CD14-positive monocyte (primary cell): ENCODE results near the gene BRICD5. TPM values are rescaled to one million over a fixed set of nuclear protein-coding genes. Genes with fewer than 3 reads are reported as not detected.
A peak's percentile ranks its signal among the peaks of the same experiment; 100 is the strongest.

Experiments used
- DNase-seq, 3 donors: peaks; one replicate each; pipeline ENCODE4 v3.0.0-alpha.2; 2011 to 2022
- H2AFZ ChIP-seq: 2 replicates; pipeline ENCODE4 v1.6.0; 2012; ENCODE audit warnings: mild to moderate bottlenecking, low read depth, low read length, inconsistent platforms; ENCODE audit not compliant: insufficient read depth, poor library complexity, severe bottlenecking
- H3K27ac ChIP-seq, 2 donors: 1 replicate in 1 of 2; 2 replicates in 1 of 2; pipeline ENCODE4 v1.5.1; 2012 to 2013; ENCODE audit warnings: low read length in 2 of 2, control low read depth in 1 of 2, inconsistent platforms in 1 of 2, low read depth in 1 of 2, mild to moderate bottlenecking in 1 of 2
- H3K27me3 ChIP-seq, 2 donors: one replicate each; pipeline versions ENCODE4 v1.6.0 to v1.6.1; 2011 to 2013; ENCODE audit warnings: low read length in 2 of 2; ENCODE audit not compliant: control insufficient read depth in 2 of 2, insufficient read depth in 2 of 2
- H3K36me3 ChIP-seq, 2 donors: replicated peaks in 1 of 2; 1 replicate in 1 of 2; 2 replicates in 1 of 2; pipeline versions ENCODE4 v1.5.1 to v1.6.1; 2012 to 2013; ENCODE audit warnings: low read length in 2 of 2, control low read depth in 1 of 2, inconsistent platforms in 1 of 2, mild to moderate bottlenecking in 1 of 2; ENCODE audit not compliant: insufficient read depth in 2 of 2, control insufficient read depth in 1 of 2
- H3K4me1 ChIP-seq, 2 donors: 1 replicate in 1 of 2; 2 replicates in 1 of 2; pipeline versions ENCODE4 v1.5.1 to v1.6.1; 2012 to 2013; ENCODE audit warnings: low read length in 2 of 2, control low read depth in 1 of 2, inconsistent platforms in 1 of 2, mild to moderate bottlenecking in 1 of 2, moderate library complexity in 1 of 2; ENCODE audit not compliant: insufficient read depth in 2 of 2, control insufficient read depth in 1 of 2
- H3K4me2 ChIP-seq: replicated peaks from 2 replicates; pipeline ENCODE3; 2012; ENCODE audit warnings: low read length, moderate library complexity, mild to moderate bottlenecking; ENCODE audit not compliant: poor library complexity, severe bottlenecking; ENCODE audit errors: extremely low read depth
- H3K4me3 ChIP-seq, 3 experiments: fragments of 200-600 bp in 1 of 3; sonication (generic) in 1 of 3; replicated peaks in 1 of 3; 1 replicate in 2 of 3; 2 replicates in 1 of 3; pipeline ENCODE4 v1.5.1; 2011 to 2013; ENCODE audit warnings: low read length in 3 of 3, mild to moderate bottlenecking in 3 of 3, control low read depth in 2 of 3, low read depth in 2 of 3, inconsistent platforms in 1 of 3, moderate library complexity in 1 of 3
- H3K79me2 ChIP-seq: 2 replicates; pipeline ENCODE4 v1.6.0; 2012; ENCODE audit warnings: mild to moderate bottlenecking, control low read depth, inconsistent platforms, low read length, moderate library complexity; ENCODE audit not compliant: insufficient read depth
- H3K9ac ChIP-seq: 2 replicates; pipeline ENCODE4 v1.6.0; 2017; ENCODE audit warnings: low read length, mild to moderate bottlenecking; ENCODE audit not compliant: insufficient read depth, poor library complexity, severe bottlenecking
- H3K9me3 ChIP-seq, 2 donors: replicated peaks in 1 of 2; 1 replicate in 1 of 2; 2 replicates in 1 of 2; pipeline versions ENCODE4 v1.5.1 to v1.6.1; 2012 to 2013; ENCODE audit warnings: low read length in 2 of 2, control low read depth in 1 of 2; ENCODE audit not compliant: control insufficient read depth in 1 of 2, insufficient read depth in 1 of 2
- H4K20me1 ChIP-seq: 2 replicates; pipeline ENCODE4 v1.6.0; 2012; ENCODE audit warnings: mild to moderate bottlenecking, low read length, control low read depth, moderate library complexity; ENCODE audit not compliant: insufficient read depth
- H3K27ac Mint-ChIP-seq, 7 donors: one replicate each; pipeline ENCODE4 v1.8.0; 2020; ENCODE audit warnings: mild to moderate bottlenecking in 7 of 7, mixed read lengths in 7 of 7, moderate library complexity in 6 of 7, inconsistent platforms in 2 of 7
- H3K27me3 Mint-ChIP-seq, 3 donors: one replicate each; pipeline ENCODE4 v1.8.0; 2021 to 2022; ENCODE audit warnings: low read depth in 3 of 3, mild to moderate bottlenecking in 3 of 3, mixed read lengths in 3 of 3, moderate library complexity in 3 of 3, inconsistent platforms in 1 of 3
- H3K36me3 Mint-ChIP-seq, 2 donors: one replicate each; pipeline ENCODE4 v1.8.0; 2020; ENCODE audit warnings: mixed read lengths in 2 of 2, inconsistent platforms in 1 of 2, mild to moderate bottlenecking in 1 of 2
- H3K4me1 Mint-ChIP-seq: one replicate; pipeline ENCODE4 v1.8.0; 2020; ENCODE audit warnings: mild to moderate bottlenecking, mixed read lengths
- H3K4me3 Mint-ChIP-seq, 2 donors: one replicate each; pipeline ENCODE4 v1.8.0; 2020; ENCODE audit warnings: mild to moderate bottlenecking in 2 of 2, mixed read lengths in 2 of 2, moderate library complexity in 1 of 2
- H3K9me3 Mint-ChIP-seq, 7 donors: one replicate each; pipeline ENCODE4 v1.8.0; 2020 to 2022; ENCODE audit warnings: mixed read lengths in 7 of 7, mild to moderate bottlenecking in 6 of 7, moderate library complexity in 6 of 7, inconsistent platforms in 2 of 7
- WGBS: methylation state at CpG from one replicate; pipeline ENCODE4 v1.1.5; 2013; ENCODE audit warnings: missing lambda C conversion rate; ENCODE audit not compliant: insufficient coverage; 5-methylcytosine and 5-hydroxymethylcytosine counted together
- intact Hi-C, 2 donors: fragments of 100-400 bp; cut with micrococcal nuclease; formaldehyde crosslinking; loops; one replicate each; pipeline versions ENCODE4 v1.15.0 to v1.15.1; 2023
- polyA plus RNA-seq, 3 donors: library from polyadenylated mRNA; depleted of rRNA in 1 of 3; unstranded in 2 of 3; stranded (reverse) in 1 of 3; fragments of 300-500 nt in 2 of 3; fragments of >200 nt in 1 of 3; fragmentation: Illumina TruSeq in 2 of 3; gene quantifications; 1 replicate in 2 of 3; 2 replicates in 1 of 3; pipeline ENCODE4 v1.2.3, GENCODE V29; 2012 to 2021
- TF ChIP-seq, protein P1 (sequence below): fragments of 200-600 bp; IDR thresholded peaks from one replicate; pipeline ENCODE4 v1.8.0; 2022; ENCODE audit warnings: antibody characterized with exemption, mild to moderate bottlenecking

The BRICD5 gene
- polyA plus RNA-seq, 3 donors: 8.8 TPM; not detected in 2

DNA sequence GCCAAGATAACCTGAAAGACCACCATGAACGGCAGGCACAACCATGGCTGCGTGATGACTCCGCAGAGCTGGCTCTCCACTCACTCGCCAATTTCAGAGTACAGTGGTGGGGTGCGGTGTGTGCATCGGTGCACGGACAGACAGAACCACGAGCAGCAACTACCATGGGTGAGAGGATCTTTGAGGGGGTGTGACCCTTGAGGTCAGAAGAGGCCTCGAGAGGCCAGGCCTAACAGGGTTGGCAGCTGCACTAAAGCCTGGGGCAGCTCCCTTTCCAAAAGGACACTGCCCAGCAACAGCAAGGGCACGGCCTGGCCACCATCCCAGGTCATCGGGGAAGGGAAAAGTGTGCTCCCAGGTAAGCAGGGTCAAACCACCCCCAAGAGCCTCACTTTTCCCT lies 42.6 kb upstream of the BRICD5 start:
- H3K9ac ChIP-seq: no peak overlapping the region
- no peak overlapping the region for H3K4me3 ChIP-seq
- TF ChIP-seq, protein P1, sequence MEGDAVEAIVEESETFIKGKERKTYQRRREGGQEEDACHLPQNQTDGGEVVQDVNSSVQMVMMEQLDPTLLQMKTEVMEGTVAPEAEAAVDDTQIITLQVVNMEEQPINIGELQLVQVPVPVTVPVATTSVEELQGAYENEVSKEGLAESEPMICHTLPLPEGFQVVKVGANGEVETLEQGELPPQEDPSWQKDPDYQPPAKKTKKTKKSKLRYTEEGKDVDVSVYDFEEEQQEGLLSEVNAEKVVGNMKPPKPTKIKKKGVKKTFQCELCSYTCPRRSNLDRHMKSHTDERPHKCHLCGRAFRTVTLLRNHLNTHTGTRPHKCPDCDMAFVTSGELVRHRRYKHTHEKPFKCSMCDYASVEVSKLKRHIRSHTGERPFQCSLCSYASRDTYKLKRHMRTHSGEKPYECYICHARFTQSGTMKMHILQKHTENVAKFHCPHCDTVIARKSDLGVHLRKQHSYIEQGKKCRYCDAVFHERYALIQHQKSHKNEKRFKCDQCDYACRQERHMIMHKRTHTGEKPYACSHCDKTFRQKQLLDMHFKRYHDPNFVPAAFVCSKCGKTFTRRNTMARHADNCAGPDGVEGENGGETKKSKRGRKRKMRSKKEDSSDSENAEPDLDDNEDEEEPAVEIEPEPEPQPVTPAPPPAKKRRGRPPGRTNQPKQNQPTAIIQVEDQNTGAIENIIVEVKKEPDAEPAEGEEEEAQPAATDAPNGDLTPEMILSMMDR: no peak
- H3K36me3 Mint-ChIP-seq: peaks cover 45 to 63% of the 10 kb centered on the region in 2 donors
- peak overlapping the region in 2 of 7 donors; percentile 59 to 61 for H3K27ac Mint-ChIP-seq
- 89% methylated on average over 6 of the region's 11 CpGs for WGBS
- H3K27ac ChIP-seq: no peak overlapping the region
- peaks cover 31% of the 10 kb centered on the region for H4K20me1 ChIP-seq
- H3K9me3 ChIP-seq: no peaks in the 10 kb centered on the region
- DNase-seq: no peak
- no peaks in the 10 kb centered on the region for H3K27me3 ChIP-seq
- intact Hi-C loops: loop anchor here in 1 of 2 donors (5.0 to 10.0 kb wide), 2 partner anchors 56 to 248 kb away; partner anchors contain the start of genes CASKIN1 and ZNF598
- no peak overlapping the region for H2AFZ ChIP-seq
- H3K4me2 ChIP-seq: no peak overlapping the region
- H3K9me3 Mint-ChIP-seq: no peaks in the 10 kb centered on the region
- H3K79me2 ChIP-seq: peaks cover 34% of the 10 kb centered on the region
- H3K4me3 Mint-ChIP-seq: no peak overlapping the region
- peaks cover 19 to 20% of the 10 kb centered on the region in 2 donors for H3K4me1 ChIP-seq
- peaks cover 53 to 55% of the 10 kb centered on the region in 2 donors for H3K36me3 ChIP-seq
- peaks cover 0 to 1% (median 0%) of the 10 kb centered on the region in 3 donors for H3K27me3 Mint-ChIP-seq
- peaks cover 15% of the 10 kb centered on the region for H3K4me1 Mint-ChIP-seq

DNA sequence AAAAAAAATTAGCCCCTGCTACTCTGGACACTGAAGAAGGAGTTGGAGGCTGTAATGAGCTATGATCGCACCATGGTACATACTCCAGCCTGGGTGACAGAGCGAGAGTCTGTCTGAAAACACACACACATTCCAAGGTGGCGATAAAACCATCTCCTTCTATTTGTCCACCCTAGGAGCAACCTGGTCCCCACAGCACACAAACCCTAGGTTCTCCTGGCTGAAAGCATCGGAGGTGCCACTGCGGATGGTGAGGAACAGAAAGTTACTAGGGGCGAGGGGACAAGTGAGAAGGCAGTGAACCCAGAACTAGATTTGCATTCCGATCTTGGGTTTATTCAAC lies 42.1 kb upstream of the BRICD5 start:
- H3K4me3 ChIP-seq: no peak overlapping the region
- no peak overlapping the region for H3K4me3 Mint-ChIP-seq
- H3K27me3 Mint-ChIP-seq: peaks cover 0 to 1% (median 0%) of the 10 kb centered on the region in 3 donors
- H3K36me3 Mint-ChIP-seq: peaks cover 41 to 62% of the 10 kb centered on the region in 2 donors
- WGBS: no CpG with 5 or more reads among the region's 7 CpGs
- no peaks in the 10 kb centered on the region for H3K9me3 Mint-ChIP-seq
- H3K36me3 ChIP-seq: peaks cover 48 to 50% of the 10 kb centered on the region in 2 donors
- H4K20me1 ChIP-seq: peaks cover 26% of the 10 kb centered on the region
- DNase-seq: no peak
- peaks cover 19 to 20% of the 10 kb centered on the region in 2 donors for H3K4me1 ChIP-seq
- peaks cover 31% of the 10 kb centered on the region for H3K79me2 ChIP-seq
- no peak overlapping the region for H3K9ac ChIP-seq
- no peak overlapping the region for H2AFZ ChIP-seq
- H3K27me3 ChIP-seq: no peaks in the 10 kb centered on the region
- no peak overlapping the region for H3K27ac ChIP-seq
- H3K4me1 Mint-ChIP-seq: peaks cover 15% of the 10 kb centered on the region
- TF ChIP-seq, protein P1: no peak
- no peaks in the 10 kb centered on the region for H3K9me3 ChIP-seq
- intact Hi-C loops: loop anchor here in 1 of 2 donors (5.0 to 10.0 kb wide), 2 partner anchors 55 to 248 kb away; partner anchors contain the start of genes CASKIN1 and ZNF598
- H3K4me2 ChIP-seq: no peak overlapping the region
- H3K27ac Mint-ChIP-seq: peak overlapping the region in 5 of 7 donors; percentile 24 to 77 (median 61)
